PC-9 (cell line): Measurements from ENCODE around the gene AKAP6. TPM values are rescaled to one million over a fixed set of nuclear protein-coding genes. Genes with fewer than 3 reads are reported as not detected.

Experiments
- BruUV-seq: library from RNA; stranded (reverse); fragments of 400-500 nt; replicated peaks from 2 replicates; lab custom pipeline; 2021; lab: Mats Ljungman, UMichigan
- CTCF ChIA-PET: fragments of 300-600 bp; sonication (Branson Sonifier 250); formaldehyde crosslinking; loops from one replicate; lab custom pipeline; 2022; ENCODE audit warnings: antibody characterized with exemption; lab: Charles Lee
- POLR2A ChIA-PET: fragments of 300-600 bp; sonication (Branson Sonifier 250); formaldehyde crosslinking; loops from one replicate; lab custom pipeline; 2022; ENCODE audit warnings: antibody characterized with exemption; ENCODE audit not compliant: unreplicated experiment; lab: Charles Lee
- DNase-seq, 2 experiments: peaks; one replicate each; pipeline versions ENCODE4 v3.0.0 to v3.0.0-alpha.2; 2015 to 2022; ENCODE audit warnings: mixed read lengths in 1 of 2
- H2AFZ ChIP-seq: fragments of 200-600 bp; sonication (generic); 2 replicates; pipeline ENCODE4 v1.8.1; 2017; ENCODE audit warnings: antibody characterized with exemption
- H3F3A ChIP-seq: fragments of 200-600 bp; sonication (generic); 2 replicates; pipeline ENCODE4 v1.8.1; 2017; ENCODE audit warnings: antibody characterized with exemption, mild to moderate bottlenecking, low read depth; ENCODE audit not compliant: insufficient read depth
- H3K27ac ChIP-seq: fragments of 200-600 bp; sonication (generic); 2 replicates; pipeline ENCODE4 v1.6.1; 2016; ENCODE audit warnings: mixed run types
- H3K27me3 ChIP-seq: fragments of 200-600 bp; sonication (generic); 2 replicates; pipeline ENCODE4 v1.6.1; 2016; ENCODE audit warnings: low read depth, mixed run types; ENCODE audit not compliant: insufficient read depth
- H3K36me3 ChIP-seq: fragments of 200-600 bp; sonication (generic); 2 replicates; pipeline ENCODE4 v1.6.1; 2016; ENCODE audit warnings: low read depth, mixed run types
- H3K4me1 ChIP-seq: fragments of 200-600 bp; sonication (generic); replicated peaks from 2 replicates; pipeline ENCODE4 v1.6.1; 2016; ENCODE audit warnings: mixed run types; ENCODE audit not compliant: insufficient read depth
- H3K4me2 ChIP-seq: fragments of 200-600 bp; sonication (generic); 2 replicates; pipeline ENCODE4 v1.6.1; 2017; ENCODE audit warnings: mixed run types
- H3K4me3 ChIP-seq: fragments of 200-600 bp; sonication (generic); 2 replicates; pipeline ENCODE4 v1.6.1; 2016; ENCODE audit warnings: mixed run types
- H3K79me2 ChIP-seq: fragments of 200-600 bp; sonication (generic); 2 replicates; pipeline ENCODE4 v1.6.1; 2017; ENCODE audit warnings: low read depth, mixed run types
- H3K9me2 ChIP-seq: fragments of 200-600 bp; sonication (generic); 2 replicates; pipeline ENCODE4 v1.8.1; 2017; ENCODE audit warnings: mild to moderate bottlenecking; ENCODE audit not compliant: insufficient read depth
- H3K9me3 ChIP-seq: fragments of 200-600 bp; sonication (generic); 2 replicates; pipeline ENCODE4 v1.8.1; 2016; ENCODE audit warnings: low read depth; ENCODE audit not compliant: insufficient read depth
- H4K20me1 ChIP-seq: fragments of 200-600 bp; sonication (generic); 2 replicates; pipeline ENCODE4 v1.8.1; 2017; ENCODE audit not compliant: insufficient read depth
- EZH2 ChIP-seq: fragments of 200-600 bp; sonication (generic); IDR thresholded peaks from 2 replicates; pipeline ENCODE4 v1.8.0; 2017; ENCODE audit warnings: antibody characterized with exemption, low read depth
- intact Hi-C: fragments of 100-400 bp; cut with micrococcal nuclease; formaldehyde crosslinking; loops from one replicate; pipeline ENCODE4 v1.10.0; 2022; ENCODE audit not compliant: unreplicated experiment
- total RNA-seq: library from RNA; stranded (reverse); gene quantifications from 2 replicates; pipeline ENCODE4 v1.2.3, GENCODE V29; 2021
- TF ChIP-seq, protein P1 (sequence below): fragments of 200-600 bp; sonication (generic); conservative IDR thresholded peaks from 2 replicates; pipeline ENCODE4 v1.6.1; 2017; ENCODE audit warnings: mixed run types, antibody characterized with exemption, mild to moderate bottlenecking, moderate library complexity

Gene AKAP6
- total RNA-seq, 1 experiment from 2014 or later = 2.8 TPM

DNA sequence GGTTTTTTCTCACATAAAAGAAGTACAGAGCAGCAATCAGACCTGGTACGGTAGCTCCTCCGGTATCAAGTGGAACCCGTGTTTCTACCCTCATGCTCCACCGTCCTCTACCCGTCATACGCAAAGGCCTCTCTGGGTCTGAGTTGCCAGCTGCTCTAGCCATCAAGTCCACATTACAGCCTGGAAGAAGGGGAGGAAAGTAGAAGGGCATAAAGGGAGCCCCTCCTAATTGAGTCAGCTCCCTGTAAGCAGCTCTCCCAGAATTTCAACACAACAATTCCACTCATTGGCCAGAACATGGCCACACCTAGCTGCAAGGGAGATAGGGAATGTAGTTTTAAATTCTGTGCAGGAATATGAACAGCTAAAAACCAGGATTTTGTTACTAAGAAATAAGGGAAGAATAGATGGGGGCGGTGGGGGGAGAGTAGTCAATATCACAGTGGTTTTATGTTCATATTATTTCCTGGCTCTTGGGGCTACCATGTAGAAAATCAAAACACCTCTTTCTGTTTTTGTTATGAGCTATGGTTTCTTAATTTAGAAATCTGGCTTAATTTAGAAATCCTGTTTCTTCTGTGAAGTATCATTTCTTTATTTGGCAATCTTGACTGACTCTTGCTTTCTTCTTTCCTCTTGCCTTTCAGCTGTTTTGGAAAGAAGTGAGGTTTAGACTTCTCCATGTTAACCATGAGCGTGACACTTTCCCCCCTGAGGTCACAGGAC, 103.9 kb downstream of the AKAP6 start:
- Histone ChIP-seq H3K79me2 (no peaks in the 10 kb centered on the region), H4K20me1 (no peaks in the 10 kb centered on the region), H3K36me3 (no peaks in the 10 kb centered on the region), H3K4me2 (no peak overlapping the region), H3F3A (no peaks in the 10 kb centered on the region), H3K9me2 (no peaks in the 10 kb centered on the region), H3K9me3 (no peaks in the 10 kb centered on the region), H3K4me1 (no peaks in the 10 kb centered on the region), H3K4me3 (no peak overlapping the region), H2AFZ (no peak overlapping the region), H3K27ac (no peak overlapping the region), H3K27me3 (no peaks in the 10 kb centered on the region)
- intact Hi-C loops = no loop called here
- DNase-seq = no peak
- CTCF ChIA-PET = interaction anchor here (0.6 kb wide), 1 partner anchor 1229 kb away, joined by 4 read pairs; no protein-coding TSS in a partner anchor
- no TSS peak for BruUV-seq
- no peak for TF ChIP-seq EZH2
- TF ChIP-seq, protein P1, sequence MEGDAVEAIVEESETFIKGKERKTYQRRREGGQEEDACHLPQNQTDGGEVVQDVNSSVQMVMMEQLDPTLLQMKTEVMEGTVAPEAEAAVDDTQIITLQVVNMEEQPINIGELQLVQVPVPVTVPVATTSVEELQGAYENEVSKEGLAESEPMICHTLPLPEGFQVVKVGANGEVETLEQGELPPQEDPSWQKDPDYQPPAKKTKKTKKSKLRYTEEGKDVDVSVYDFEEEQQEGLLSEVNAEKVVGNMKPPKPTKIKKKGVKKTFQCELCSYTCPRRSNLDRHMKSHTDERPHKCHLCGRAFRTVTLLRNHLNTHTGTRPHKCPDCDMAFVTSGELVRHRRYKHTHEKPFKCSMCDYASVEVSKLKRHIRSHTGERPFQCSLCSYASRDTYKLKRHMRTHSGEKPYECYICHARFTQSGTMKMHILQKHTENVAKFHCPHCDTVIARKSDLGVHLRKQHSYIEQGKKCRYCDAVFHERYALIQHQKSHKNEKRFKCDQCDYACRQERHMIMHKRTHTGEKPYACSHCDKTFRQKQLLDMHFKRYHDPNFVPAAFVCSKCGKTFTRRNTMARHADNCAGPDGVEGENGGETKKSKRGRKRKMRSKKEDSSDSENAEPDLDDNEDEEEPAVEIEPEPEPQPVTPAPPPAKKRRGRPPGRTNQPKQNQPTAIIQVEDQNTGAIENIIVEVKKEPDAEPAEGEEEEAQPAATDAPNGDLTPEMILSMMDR = no peak
- POLR2A ChIA-PET = no interaction called here

DNA sequence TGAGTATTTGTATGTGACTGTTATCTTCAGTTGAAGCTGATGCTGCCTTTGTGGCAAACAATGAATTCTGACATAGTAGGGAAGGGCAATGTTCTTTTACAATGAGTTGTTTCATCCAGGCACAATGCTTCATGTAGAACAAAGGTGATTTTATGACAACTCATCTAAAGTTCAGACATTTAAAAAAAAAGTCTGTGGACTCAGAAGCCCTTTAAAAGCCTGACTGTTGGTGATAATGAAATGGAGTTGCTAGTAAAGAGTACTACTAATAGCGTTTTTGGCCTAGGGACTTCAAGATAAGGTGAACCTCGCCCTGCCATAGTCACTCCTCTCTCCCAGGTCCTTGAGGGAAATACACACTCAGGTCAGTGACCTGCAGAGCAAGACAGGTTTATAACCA, 105.1 kb downstream of the AKAP6 start:
- no peaks in the 10 kb centered on the region for H3K9me2 ChIP-seq
- intact Hi-C loops = no loop called here
- H3K4me3 ChIP-seq = no peak overlapping the region
- H3K79me2 ChIP-seq = no peaks in the 10 kb centered on the region
- no peaks in the 10 kb centered on the region for H3K27me3 ChIP-seq
- DNase-seq = no peak
- CTCF ChIA-PET = no interaction called here
- H4K20me1 ChIP-seq = no peaks in the 10 kb centered on the region
- BruUV-seq = no TSS peak
- no peak overlapping the region for H2AFZ ChIP-seq
- H3K4me2 ChIP-seq = no peak overlapping the region
- no peaks in the 10 kb centered on the region for H3F3A ChIP-seq
- POLR2A ChIA-PET = no interaction called here
- H3K36me3 ChIP-seq = no peaks in the 10 kb centered on the region
- no peaks in the 10 kb centered on the region for H3K4me1 ChIP-seq
- TF ChIP-seq, protein P1 = no peak
- TF ChIP-seq EZH2 = no peak
- H3K27ac ChIP-seq = no peak overlapping the region
- no peaks in the 10 kb centered on the region for H3K9me3 ChIP-seq

DNA sequence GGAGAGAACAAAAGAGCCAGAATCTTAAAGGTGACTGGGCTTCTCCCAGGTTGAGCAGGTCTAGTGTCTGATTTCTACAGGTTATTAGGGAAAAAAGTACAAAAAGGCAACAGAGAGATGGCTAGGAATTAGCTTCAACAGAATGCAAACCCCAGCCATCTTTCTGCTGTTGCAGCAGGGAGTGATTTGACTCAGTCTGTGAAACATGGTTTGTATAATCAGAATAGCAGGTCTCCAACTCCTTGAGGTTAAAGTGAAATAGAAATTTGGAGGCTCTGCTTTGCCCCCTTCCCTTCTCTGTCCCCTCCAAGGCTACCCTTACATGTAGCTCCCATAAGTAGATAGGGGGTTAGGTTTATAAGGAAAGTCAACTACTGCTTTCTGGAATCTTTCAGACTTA, 105.8 kb downstream of the AKAP6 start:
- H3K27ac ChIP-seq = no peak overlapping the region
- CTCF ChIA-PET = no interaction called here
- H3K9me2 ChIP-seq = no peaks in the 10 kb centered on the region
- H3K4me1 ChIP-seq = no peaks in the 10 kb centered on the region
- H3K4me2 ChIP-seq = no peak overlapping the region
- no peak for DNase-seq
- H3K79me2 ChIP-seq = no peaks in the 10 kb centered on the region
- no peaks in the 10 kb centered on the region for H3K36me3 ChIP-seq
- POLR2A ChIA-PET = no interaction called here
- intact Hi-C loops = no loop called here
- no peaks in the 10 kb centered on the region for H3K27me3 ChIP-seq
- no peak overlapping the region for H3K4me3 ChIP-seq
- no peaks in the 10 kb centered on the region for H3F3A ChIP-seq
- H3K9me3 ChIP-seq = no peaks in the 10 kb centered on the region
- no peaks in the 10 kb centered on the region for H4K20me1 ChIP-seq
- TF ChIP-seq EZH2 = no peak
- TF ChIP-seq, protein P1 = no peak
- no TSS peak for BruUV-seq
- H2AFZ ChIP-seq = no peak overlapping the region
